Hematopoietic multipotent progenitor cell treated with erythropoietin and hydrocortisone succinate and interleukin-3 and kit ligand, for 15 days (in vitro differentiated cells): ENCODE data around the gene SCN11A.
"Not testable (repeated sequence)": the region's sequence is repeated elsewhere in the genome, so short reads cannot be mapped to it uniquely, and the experiment has no call there.

Experiments
- DNase-seq: peaks from one replicate; pipeline ENCODE4 v3.0.0-alpha.2; 2015; ENCODE audit warnings: low spot score

The SCN11A gene

GRCh38 chr3:39065197-39065596 lies 13.5 kb upstream of the SCN11A start:
- peak; percentile 50 for DNase-seq

- DNase-seq = no peak
Observed at GRCh38 chr3:39064646-39065045, 12.9 kb upstream of the SCN11A start.

- no peak for DNase-seq
Observed at GRCh38 chr3:39063143-39063542, 11.4 kb upstream of the SCN11A start.

- DNase-seq = no peak
Observed at GRCh38 chr3:39062180-39062579, 10.4 kb upstream of the SCN11A start.

DNA sequence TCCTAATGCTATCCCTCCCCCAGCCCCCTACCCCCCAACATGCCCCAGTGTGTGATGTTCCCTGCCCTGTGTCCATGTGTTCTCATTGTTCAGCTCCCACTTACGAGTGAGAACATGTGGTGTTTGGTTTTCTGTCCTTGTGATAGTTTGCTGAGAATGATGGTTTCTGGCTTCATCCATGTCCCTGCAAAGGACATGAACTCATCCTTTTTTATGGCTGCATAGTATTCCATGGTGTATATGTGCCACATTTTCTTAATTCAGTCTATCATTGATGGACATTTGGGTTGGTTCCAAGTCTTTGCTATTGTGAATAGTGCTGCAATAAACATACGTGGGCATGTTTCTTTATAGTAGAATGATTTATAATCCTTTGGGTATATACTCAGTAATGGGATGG lies 9.5 kb upstream of the SCN11A start:
- DNase-seq = not testable (repeated sequence)

- no peak for DNase-seq
Observed at GRCh38 chr3:39056151-39056550, 4.4 kb upstream of the SCN11A start.

- DNase-seq = no peak
Observed at GRCh38 chr3:39053696-39054095, 2.0 kb upstream of the SCN11A start.

- DNase-seq = no peak
Observed at GRCh38 chr3:39052583-39052982, 839 bp upstream of the SCN11A start.

DNA sequence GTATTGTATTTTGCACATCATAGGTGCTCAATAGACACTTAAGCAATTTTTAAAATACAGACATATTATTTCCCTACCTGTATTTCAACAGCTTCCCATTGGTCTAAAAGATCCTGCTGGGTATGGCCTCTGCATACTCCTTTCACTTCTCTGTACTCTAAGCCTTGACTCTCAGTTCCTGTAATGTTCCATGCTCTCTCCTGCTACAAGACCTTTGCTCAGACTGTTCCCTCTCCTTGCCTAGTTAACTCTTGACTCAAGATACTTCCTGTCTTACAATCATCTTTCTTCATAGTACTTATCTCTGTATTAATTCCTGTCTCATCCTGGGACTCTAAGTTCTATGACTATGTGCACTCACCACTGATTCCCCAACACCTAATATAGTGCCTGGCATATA lies 1.7 kb downstream of the SCN11A start:
- no peak for DNase-seq

GRCh38 chr3:39038165-39038564 lies 13.6 kb downstream of the SCN11A start:
- DNase-seq = no peak

DNA sequence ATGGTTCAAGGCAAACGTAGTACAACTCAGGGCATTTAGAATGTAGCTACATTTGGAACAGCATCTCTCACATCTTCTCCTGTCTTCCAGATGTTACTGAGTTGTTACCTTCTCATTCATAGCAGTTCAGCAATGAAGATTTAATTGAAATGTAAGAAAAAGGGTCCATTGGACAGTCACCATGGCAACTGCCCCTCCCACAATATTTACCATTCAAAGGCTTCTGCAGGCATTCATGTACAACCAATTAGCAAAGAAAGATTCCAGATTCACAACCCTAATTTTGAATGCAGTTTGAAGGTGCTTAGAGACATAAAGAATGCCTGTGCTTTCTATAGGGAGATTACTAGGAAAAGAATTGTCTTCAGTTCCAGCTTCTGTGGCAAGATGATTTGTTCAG lies 22.2 kb downstream of the SCN11A start:
- no peak for DNase-seq

GRCh38 chr3:39028546-39028945 lies 23.2 kb downstream of the SCN11A start:
- no peak for DNase-seq

DNA sequence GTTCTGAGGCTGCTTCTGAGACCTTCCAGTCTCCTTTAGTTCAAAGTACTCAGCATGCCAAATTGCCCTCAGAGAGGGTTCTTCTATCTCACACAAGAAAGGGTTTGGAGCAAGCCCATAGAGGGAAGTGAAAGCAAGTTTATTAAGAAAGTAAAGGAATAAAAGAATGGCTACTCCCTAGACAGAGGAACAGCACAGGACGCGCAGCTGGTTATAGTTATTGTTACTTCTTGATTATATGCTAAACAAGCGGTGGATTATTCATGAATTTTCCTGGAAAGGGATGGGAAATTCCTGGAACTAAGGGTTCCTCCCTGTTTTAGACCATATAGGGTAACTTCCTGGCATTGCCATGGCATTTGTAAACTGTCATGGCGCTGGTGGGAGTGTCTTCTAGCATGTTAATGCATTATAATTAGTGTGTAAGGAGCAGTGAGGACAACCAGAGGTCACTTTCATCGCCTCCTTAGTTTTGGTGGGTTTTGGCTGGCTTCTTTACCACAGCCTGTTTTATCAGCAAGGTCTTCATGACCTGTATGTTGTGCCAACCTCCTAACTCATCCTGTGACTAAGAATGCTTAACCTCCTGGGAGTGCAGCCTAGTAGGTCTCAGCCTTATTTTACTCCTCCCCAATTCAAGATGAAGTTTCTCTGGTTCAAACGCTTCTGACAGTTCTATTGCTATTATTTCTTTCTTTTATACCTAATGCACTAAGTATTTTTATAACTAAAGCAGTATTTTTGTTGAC lies 26.3 kb downstream of the SCN11A start:
- no peak for DNase-seq

DNA sequence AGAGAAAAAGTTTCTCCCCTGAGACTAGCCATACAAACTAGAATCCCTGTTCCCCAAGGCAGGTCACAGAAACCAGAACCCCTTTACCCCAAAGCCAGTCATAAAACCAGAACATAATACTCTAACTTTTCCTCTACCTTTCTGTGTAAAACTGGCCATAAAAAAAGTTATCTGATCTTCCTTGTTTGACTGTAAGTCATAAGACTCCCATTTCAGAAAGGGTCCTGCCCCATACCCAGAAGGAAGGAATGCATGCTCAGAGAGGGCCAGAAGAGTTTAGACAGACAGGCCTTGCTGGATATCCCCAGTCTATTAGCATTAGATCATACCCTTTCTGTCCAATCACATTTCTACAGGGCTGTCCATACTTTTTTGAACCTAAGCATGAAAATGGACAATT lies 27.2 kb downstream of the SCN11A start:
- no peak for DNase-seq

GRCh38 chr3:39022286-39022630 lies 29.5 kb downstream of the SCN11A start:
- no peak for DNase-seq

GRCh38 chr3:39021465-39022285 lies 30.1 kb downstream of the SCN11A start:
- DNase-seq = no peak

- no peak for DNase-seq
Observed at GRCh38 chr3:39021029-39021428, 30.7 kb downstream of the SCN11A start.

DNA sequence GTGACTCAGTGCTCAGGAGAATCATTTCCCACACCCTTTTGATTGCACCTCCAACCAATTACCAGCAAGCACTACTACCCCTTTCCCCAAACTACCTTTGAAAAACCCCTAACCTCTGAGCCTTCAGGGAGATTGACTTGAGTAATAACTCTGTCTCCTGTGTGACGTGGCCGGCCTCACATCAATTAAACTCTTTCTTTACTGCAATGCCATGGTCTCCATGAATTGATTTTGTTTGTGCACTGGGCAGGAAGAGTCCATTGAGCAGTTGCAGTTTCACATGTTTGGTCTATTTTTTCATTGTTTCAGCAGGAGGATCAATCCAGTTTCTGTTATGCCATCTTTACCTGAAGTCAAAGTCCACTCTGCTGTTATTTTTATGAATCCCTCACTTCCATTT lies 32.4 kb downstream of the SCN11A start:
- no peak for DNase-seq

DNA sequence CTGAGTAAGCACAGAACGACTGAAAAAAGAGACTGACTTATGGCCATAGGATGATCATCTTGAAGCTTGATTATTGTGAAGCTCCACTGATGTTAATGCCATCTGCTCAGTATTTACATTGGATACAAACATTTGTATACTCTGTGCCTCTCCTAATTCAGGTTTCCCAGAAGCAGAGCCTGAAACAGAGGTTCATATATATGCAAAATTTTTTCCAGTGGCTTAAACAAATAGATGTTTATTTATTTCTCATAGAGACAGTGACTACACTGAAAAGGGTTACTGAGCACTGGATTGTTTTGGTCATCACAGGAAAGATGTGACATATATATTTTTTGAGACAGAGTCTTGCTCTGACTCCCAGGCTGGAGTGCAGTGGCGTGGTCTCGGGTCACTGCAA lies 36.3 kb downstream of the SCN11A start:
- no peak for DNase-seq

- DNase-seq = no peak
Observed at GRCh38 chr3:39013921-39014509, 37.7 kb downstream of the SCN11A start.

DNA sequence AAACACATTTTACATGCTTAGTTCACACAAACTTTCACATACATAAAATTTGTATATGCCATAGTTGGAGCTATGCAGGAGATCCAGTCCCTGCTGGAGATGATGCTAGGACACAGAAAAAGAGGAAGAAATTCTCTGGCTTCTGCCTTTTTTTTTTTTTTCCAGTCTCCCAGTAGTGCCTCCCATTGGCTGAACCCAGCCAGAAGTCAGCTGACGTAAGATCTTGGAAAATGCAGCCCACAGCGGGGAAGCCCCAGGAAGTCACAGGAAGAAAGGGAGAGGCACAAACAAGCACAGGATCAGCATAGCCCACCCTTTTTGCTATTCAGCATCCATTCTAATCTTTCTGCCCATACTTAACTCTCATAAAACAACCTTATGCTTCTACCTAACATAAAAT lies 38.5 kb downstream of the SCN11A start:
- no peak for DNase-seq

DNA sequence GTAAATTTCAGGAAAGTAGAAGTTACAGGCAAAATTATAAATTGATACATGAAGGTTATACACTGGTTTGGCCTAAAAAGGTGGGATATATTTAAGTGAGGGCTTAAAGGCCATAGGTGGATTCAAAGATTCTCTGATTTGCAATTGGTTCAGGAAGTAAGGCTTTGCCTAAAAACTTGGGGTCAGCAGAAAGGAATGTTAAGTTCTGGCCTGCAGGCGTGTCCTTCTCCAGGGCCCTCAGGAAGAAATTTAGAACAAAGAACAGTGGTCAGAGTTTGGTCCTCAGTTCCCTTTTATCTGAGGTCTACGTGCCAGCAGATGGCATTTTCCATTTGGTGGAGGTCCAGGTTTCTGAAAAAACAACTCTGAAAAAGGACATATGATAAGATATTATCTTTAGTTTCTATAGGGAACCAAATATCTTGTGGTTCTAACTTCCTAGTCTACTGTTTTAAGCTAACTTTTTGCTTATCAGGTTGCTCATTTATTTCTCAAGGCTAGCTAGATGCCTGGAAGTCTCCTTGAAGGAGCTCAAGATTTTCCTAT lies 40.5 kb downstream of the SCN11A start:
- no peak for DNase-seq

GRCh38 chr3:39005295-39005694 lies 46.4 kb downstream of the SCN11A start:
- no peak for DNase-seq
